HG02938 (cell line): ENCODE data around the gene RNF39.
A peak's percentile ranks its signal among the peaks of the same experiment; 100 is the strongest.

Source experiments
- ATAC-seq: cut with Tn5 transposase; IDR thresholded peaks from one replicate; pipeline ENCODE4 v1.9.1; 2021; ENCODE audit warnings: mild to moderate bottlenecking, moderate library complexity; ENCODE audit not compliant: unreplicated experiment

Gene RNF39

GRCh38 chr6:30097902-30098768 lies 22.6 kb upstream of the RNF39 start:
- ATAC-seq = no peak

GRCh38 chr6:30096829-30097228 lies 21.3 kb upstream of the RNF39 start:
- ATAC-seq = no peak

GRCh38 chr6:30093951-30094661 lies 18.5 kb upstream of the RNF39 start:
- ATAC-seq = no peak

GRCh38 chr6:30092852-30093543 lies 17.4 kb upstream of the RNF39 start:
- no peak for ATAC-seq

GRCh38 chr6:30091577-30092381 lies 16.2 kb upstream of the RNF39 start:
- ATAC-seq = no peak

GRCh38 chr6:30087876-30088275 lies 12.3 kb upstream of the RNF39 start:
- no peak for ATAC-seq

- ATAC-seq = no peak
Measured at GRCh38 chr6:30077218-30077617, 1.6 kb upstream of the RNF39 start.

GRCh38 chr6:30075790-30076732 lies 492 bp upstream of the RNF39 start:
- ATAC-seq = no peak

- ATAC-seq = no peak
Measured at GRCh38 chr6:30074331-30075093, 1.1 kb downstream of the RNF39 start.

GRCh38 chr6:30073489-30074235 lies 1.9 kb downstream of the RNF39 start:
- no peak for ATAC-seq

GRCh38 chr6:30071858-30072257 lies 3.7 kb downstream of the RNF39 start:
- ATAC-seq = no peak

GRCh38 chr6:30071081-30071818 lies 4.3 kb downstream of the RNF39 start:
- no peak for ATAC-seq

- no peak for ATAC-seq
Measured at GRCh38 chr6:30067460-30068139, 8.0 kb downstream of the RNF39 start.

- ATAC-seq = peak; percentile 96
Measured at GRCh38 chr6:30066577-30067459, 8.8 kb downstream of the RNF39 start, which contains the start of gene PPP1R11. TSS of gene PPP1R11 (plus strand) at chr6:30067198. CDS start at chr6:30067411, 213 bp downstream.

- ATAC-seq = no peak
Measured at GRCh38 chr6:30066082-30066481, 9.5 kb downstream of the RNF39 start.

GRCh38 chr6:30063315-30063714 lies 12.3 kb downstream of the RNF39 start:
- ATAC-seq = no peak
